ENCODE data around the gene PMEPA1. TPM values are rescaled to one million over a fixed set of nuclear protein-coding genes. Genes with fewer than 3 reads are reported as not detected.

PMEPA1 gene
- total and polyA plus RNA-seq, 2 donors (not counting 3 experiments of a cell fraction or from before 2014, with no cell fraction given) = 31.6 to 33.2 TPM

GRCh38 chr20:57702091-57702490, 7.7 kb downstream of the PMEPA1 start:
- Histone ChIP-seq H3K9me1 (replicated peaks; ENCODE audit: control insufficient read depth, extremely low read depth, insufficient read depth, low read length) (no peaks in the 10 kb centered on the region), H3K4me1 (ENCODE audit: control insufficient read depth, extremely low read depth, insufficient read depth, low read length) (peaks cover 24% of the 10 kb centered on the region), H3K27ac (ENCODE audit: insufficient read depth, low read depth, low read length) (no peak overlapping the region), H4K20me1 (replicated peaks; ENCODE audit: control insufficient read depth, extremely low read depth, insufficient read depth, low read length) (no peaks in the 10 kb centered on the region), H3K4me2 (ENCODE audit: insufficient read depth, low read length) (no peak overlapping the region), H3K36me3 (ENCODE audit: control insufficient read depth in 2 of 2, extremely low read depth in 1 of 2, insufficient read depth in 2 of 2, low read length in 2 of 2) (peaks cover 0 to 6% of the 10 kb centered on the region in 2 experiments), H3K79me2 (ENCODE audit: control insufficient read depth, insufficient read depth, low read length) (peaks cover 70% of the 10 kb centered on the region), H3K9me3 (replicated peaks; ENCODE audit: control insufficient read depth, insufficient read depth, low read length) (no peaks in the 10 kb centered on the region), H3K9ac (replicated peaks; ENCODE audit: extremely low read depth, insufficient read depth, low read length) (no peak overlapping the region), H3K4me3 (replicated peaks in 1 of 3; ENCODE audit: insufficient read depth in 1 of 3, low read depth in 1 of 3, low read length in 3 of 3) (no peak overlapping the region), H3K27me3 (ENCODE audit: control insufficient read depth in 2 of 2, insufficient read depth in 2 of 2, low read length in 2 of 2) (no peaks in the 10 kb centered on the region), H2AFZ (ENCODE audit: low read depth, low read length) (no peak overlapping the region)
- FAIRE-seq (no peak), DNase-seq (ENCODE audit: low read depth, low spot score) (no peak)
- POLR2A ChIA-PET = no interaction called here
- intact Hi-C loops (cut with micrococcal nuclease) (no loop called here), dilution Hi-C loops (cut with MboI; ENCODE audit: extremely low pct_ligation_motif_present, low sequenced_read_pairs) (no loop called here)
- TF ChIP-seq MAX (IDR thresholded peaks at IDR 0.05; ENCODE audit: insufficient read depth, insufficient read length) (no peak), MYC (IDR thresholded peaks at IDR 0.05; ENCODE audit: low read depth, low read length) (no peak), POLR2A (IDR thresholded peaks at IDR 0.05; ENCODE audit: low read depth, low read length) (no peak), FOS (IDR thresholded peaks at IDR 0.05; ENCODE audit: borderline replicate concordance, insufficient read depth, low read length) (no peak)
- no TSS peak for BruUV-seq (replicated peaks)
- CTCF ChIA-PET = interaction anchor here (1.3 kb wide), 1 partner anchor 385 kb away, joined by 3 read pairs; no protein-coding TSS in a partner anchor

- Histone ChIP-seq H2AFZ (ENCODE audit: low read depth, low read length) (no peak overlapping the region), H4K20me1 (replicated peaks; ENCODE audit: control insufficient read depth, extremely low read depth, insufficient read depth, low read length) (no peaks in the 10 kb centered on the region), H3K27ac (ENCODE audit: insufficient read depth, low read depth, low read length) (no peak overlapping the region), H3K36me3 (ENCODE audit: control insufficient read depth in 2 of 2, extremely low read depth in 1 of 2, insufficient read depth in 2 of 2, low read length in 2 of 2) (peaks cover 0 to 6% of the 10 kb centered on the region in 2 experiments), H3K27me3 (ENCODE audit: control insufficient read depth in 2 of 2, insufficient read depth in 2 of 2, low read length in 2 of 2) (no peaks in the 10 kb centered on the region), H3K9me1 (replicated peaks; ENCODE audit: control insufficient read depth, extremely low read depth, insufficient read depth, low read length) (no peaks in the 10 kb centered on the region), H3K79me2 (ENCODE audit: control insufficient read depth, insufficient read depth, low read length) (peaks cover 71% of the 10 kb centered on the region), H3K4me2 (ENCODE audit: insufficient read depth, low read length) (no peak overlapping the region), H3K4me1 (ENCODE audit: control insufficient read depth, extremely low read depth, insufficient read depth, low read length) (peaks cover 24% of the 10 kb centered on the region), H3K9ac (replicated peaks; ENCODE audit: extremely low read depth, insufficient read depth, low read length) (no peak overlapping the region), H3K4me3 (replicated peaks in 1 of 3; ENCODE audit: insufficient read depth in 1 of 3, low read depth in 1 of 3, low read length in 3 of 3) (no peak overlapping the region), H3K9me3 (replicated peaks; ENCODE audit: control insufficient read depth, insufficient read depth, low read length) (no peaks in the 10 kb centered on the region)
- intact Hi-C loops (cut with micrococcal nuclease) = no loop called here
- ChIA-PET CTCF (interaction anchor here (1.3 kb wide), 1 partner anchor 386 kb away, joined by 3 read pairs; no protein-coding TSS in a partner anchor), POLR2A (no interaction called here)
- FAIRE-seq (no peak), DNase-seq (ENCODE audit: low read depth, low spot score) (no peak)
- TF ChIP-seq GATA2 (IDR thresholded peaks at IDR 0.05; ENCODE audit: insufficient read depth, insufficient read length, low read depth, low read length) (no peak), EZH2 (IDR thresholded peaks at IDR 0.05; ENCODE audit: borderline replicate concordance, low read depth, low read length, severe bottlenecking) (no peak), MYC (IDR thresholded peaks at IDR 0.05; ENCODE audit: low read depth, low read length) (no peak), POLR2AphosphoS5 (IDR thresholded peaks at IDR 0.05; ENCODE audit: insufficient read depth, low read depth, low read length) (no peak), POLR2A (IDR thresholded peaks at IDR 0.05; ENCODE audit: low read depth, low read length) (no peak)
- dilution Hi-C loops (cut with MboI; ENCODE audit: extremely low pct_ligation_motif_present, low sequenced_read_pairs) = no loop called here
- BruUV-seq (replicated peaks) = no TSS peak
Observed at GRCh38 chr20:57701651-57702050, 8.2 kb downstream of the PMEPA1 start.

Data from endothelial cell of umbilical vein (primary cell).